ENCODE measurements around the gene GOLGA5. TPM values are rescaled to one million over a fixed set of nuclear protein-coding genes. Genes with fewer than 3 reads are reported as not detected.

Gene GOLGA5
- total RNA-seq, 1 donor from 2014 or later: 26.4 TPM

GRCh38 chr14:92751819-92752218 is 42.3 kb upstream of the GOLGA5 start:
- no peaks in the 10 kb centered on the region for H3K9me3 Mint-ChIP-seq (ENCODE audit: unreplicated experiment)
- H3K27me3 Mint-ChIP-seq (ENCODE audit: unreplicated experiment): peaks cover 8% of the 10 kb centered on the region
- no peak for TF ChIP-seq CTCF (IDR thresholded peaks at IDR 0.05; ENCODE audit: unreplicated experiment)
- peaks cover 29% of the 10 kb centered on the region for H3K4me1 Mint-ChIP-seq (ENCODE audit: unreplicated experiment)
- H3K36me3 Mint-ChIP-seq (ENCODE audit: low read depth, unreplicated experiment): peaks cover 3% of the 10 kb centered on the region
- DNase-seq (ENCODE audit: low spot score): no peak
- no peak overlapping the region for H3K4me3 Mint-ChIP-seq (ENCODE audit: unreplicated experiment)
- H3K27ac Mint-ChIP-seq (ENCODE audit: unreplicated experiment): no peak overlapping the region

GRCh38 chr14:92753250-92753649 is 40.9 kb upstream of the GOLGA5 start:
- H3K9me3 Mint-ChIP-seq (ENCODE audit: unreplicated experiment): no peaks in the 10 kb centered on the region
- H3K27me3 Mint-ChIP-seq (ENCODE audit: unreplicated experiment): peaks cover 2% of the 10 kb centered on the region
- H3K36me3 Mint-ChIP-seq (ENCODE audit: low read depth, unreplicated experiment): no peaks in the 10 kb centered on the region
- no peak overlapping the region for H3K27ac Mint-ChIP-seq (ENCODE audit: unreplicated experiment)
- H3K4me3 Mint-ChIP-seq (ENCODE audit: unreplicated experiment): no peak overlapping the region
- no peak for TF ChIP-seq CTCF (IDR thresholded peaks at IDR 0.05; ENCODE audit: unreplicated experiment)
- peaks cover 15% of the 10 kb centered on the region for H3K4me1 Mint-ChIP-seq (ENCODE audit: unreplicated experiment)
- DNase-seq (ENCODE audit: low spot score): no peak

GRCh38 chr14:92754966-92755365 is 39.1 kb upstream of the GOLGA5 start:
- Mint-ChIP-seq H3K36me3 (ENCODE audit: low read depth, unreplicated experiment) (no peaks in the 10 kb centered on the region), H3K27ac (ENCODE audit: unreplicated experiment) (no peak overlapping the region), H3K27me3 (ENCODE audit: unreplicated experiment) (no peaks in the 10 kb centered on the region), H3K4me1 (ENCODE audit: unreplicated experiment) (peaks cover 15% of the 10 kb centered on the region), H3K4me3 (ENCODE audit: unreplicated experiment) (no peak overlapping the region), H3K9me3 (ENCODE audit: unreplicated experiment) (no peaks in the 10 kb centered on the region)
- DNase-seq (ENCODE audit: low spot score): no peak
- TF ChIP-seq CTCF (IDR thresholded peaks at IDR 0.05; ENCODE audit: unreplicated experiment): no peak

GRCh38 chr14:92755495-92755894 is 38.6 kb upstream of the GOLGA5 start:
- peaks cover 15% of the 10 kb centered on the region for H3K4me1 Mint-ChIP-seq (ENCODE audit: unreplicated experiment)
- no peak overlapping the region for H3K4me3 Mint-ChIP-seq (ENCODE audit: unreplicated experiment)
- no peaks in the 10 kb centered on the region for H3K36me3 Mint-ChIP-seq (ENCODE audit: low read depth, unreplicated experiment)
- no peak for DNase-seq (ENCODE audit: low spot score)
- H3K27ac Mint-ChIP-seq (ENCODE audit: unreplicated experiment): no peak overlapping the region
- TF ChIP-seq CTCF (IDR thresholded peaks at IDR 0.05; ENCODE audit: unreplicated experiment): no peak
- H3K9me3 Mint-ChIP-seq (ENCODE audit: unreplicated experiment): no peaks in the 10 kb centered on the region
- no peaks in the 10 kb centered on the region for H3K27me3 Mint-ChIP-seq (ENCODE audit: unreplicated experiment)

- TF ChIP-seq CTCF (IDR thresholded peaks at IDR 0.05; ENCODE audit: unreplicated experiment): no peak
- H3K9me3 Mint-ChIP-seq (ENCODE audit: unreplicated experiment): no peaks in the 10 kb centered on the region
- no peak overlapping the region for H3K27ac Mint-ChIP-seq (ENCODE audit: unreplicated experiment)
- peaks cover 15% of the 10 kb centered on the region for H3K4me1 Mint-ChIP-seq (ENCODE audit: unreplicated experiment)
- no peaks in the 10 kb centered on the region for H3K36me3 Mint-ChIP-seq (ENCODE audit: low read depth, unreplicated experiment)
- H3K4me3 Mint-ChIP-seq (ENCODE audit: unreplicated experiment): no peak overlapping the region
- no peak for DNase-seq (ENCODE audit: low spot score)
- no peaks in the 10 kb centered on the region for H3K27me3 Mint-ChIP-seq (ENCODE audit: unreplicated experiment)
Observed at GRCh38 chr14:92756446-92756845, 37.7 kb upstream of the GOLGA5 start.
